GM19035 (cell line): ENCODE data around the gene PLPP3.

Experiments
- ATAC-seq: cut with Tn5 transposase; IDR thresholded peaks from one replicate; pipeline ENCODE4 v1.9.1; 2021; ENCODE audit not compliant: unreplicated experiment

Gene PLPP3

GRCh38 chr1:56548571-56548970, 30.8 kb downstream of the PLPP3 start:
- no peak for ATAC-seq

GRCh38 chr1:56547977-56548376, 31.4 kb downstream of the PLPP3 start:
- no peak for ATAC-seq

GRCh38 chr1:56547473-56547872, 31.9 kb downstream of the PLPP3 start:
- no peak for ATAC-seq

GRCh38 chr1:56545711-56546110, 33.7 kb downstream of the PLPP3 start:
- no peak for ATAC-seq

GRCh38 chr1:56543783-56544612, 35.4 kb downstream of the PLPP3 start:
- no peak for ATAC-seq

- ATAC-seq = no peak
Measured at GRCh38 chr1:56542651-56543050, 36.7 kb downstream of the PLPP3 start.

GRCh38 chr1:56541408-56541807, 38.0 kb downstream of the PLPP3 start:
- no peak for ATAC-seq

- ATAC-seq = no peak
Measured at GRCh38 chr1:56540467-56540866, 38.9 kb downstream of the PLPP3 start.

- ATAC-seq = no peak
Measured at GRCh38 chr1:56539520-56539931, 39.8 kb downstream of the PLPP3 start.

- ATAC-seq = no peak
Measured at GRCh38 chr1:56538532-56538931, 40.8 kb downstream of the PLPP3 start.

GRCh38 chr1:56537660-56538059, 41.7 kb downstream of the PLPP3 start:
- ATAC-seq = no peak

GRCh38 chr1:56535939-56536338, 43.4 kb downstream of the PLPP3 start:
- ATAC-seq = no peak

- no peak for ATAC-seq
Measured at GRCh38 chr1:56535362-56535761, 44.0 kb downstream of the PLPP3 start.

GRCh38 chr1:56534130-56534651, 45.2 kb downstream of the PLPP3 start:
- ATAC-seq = no peak

- ATAC-seq = no peak
Measured at GRCh38 chr1:56533621-56534020, 45.7 kb downstream of the PLPP3 start.

GRCh38 chr1:56533197-56533596, 46.2 kb downstream of the PLPP3 start:
- no peak for ATAC-seq

GRCh38 chr1:56532350-56532683, 47.0 kb downstream of the PLPP3 start:
- ATAC-seq = no peak

GRCh38 chr1:56531624-56532349, 47.6 kb downstream of the PLPP3 start:
- no peak for ATAC-seq

GRCh38 chr1:56529801-56530200, 49.6 kb downstream of the PLPP3 start:
- no peak for ATAC-seq

- ATAC-seq = no peak
Measured at GRCh38 chr1:56527548-56528302, 51.6 kb downstream of the PLPP3 start.

GRCh38 chr1:56526571-56527174, 52.7 kb downstream of the PLPP3 start:
- ATAC-seq = peak; percentile 72
